Panc1 (cell line): Measurements from ENCODE around the gene TMEM126B. TPM values are rescaled to one million over a fixed set of nuclear protein-coding genes. Genes with fewer than 3 reads are reported as not detected.

Source experiments
- ATAC-seq: fragments of 200-7000 bp; cut with Tn5 transposase; 2 replicates; pipeline ENCODE4 v1.9.1; 2020; ENCODE audit warnings: mild to moderate bottlenecking, moderate library complexity
- BruUV-seq: library from RNA; stranded (reverse); fragments of 400-500 nt; replicated peaks from 2 replicates; lab custom pipeline; 2021; lab: Mats Ljungman, UMichigan
- CTCF ChIA-PET: fragments of 300-600 bp; sonication (Branson Sonifier 250); formaldehyde crosslinking; loops from one replicate; lab custom pipeline; 2022; ENCODE audit warnings: antibody characterized with exemption; lab: Charles Lee
- POLR2A ChIA-PET: fragments of 300-600 bp; sonication (Branson Sonifier 250); formaldehyde crosslinking; loops from one replicate; lab custom pipeline; 2022; ENCODE audit warnings: antibody characterized with exemption; lab: Charles Lee
- DNase-seq: peaks from one replicate; pipeline ENCODE4 v3.0.0-alpha.2; 2010; ENCODE audit warnings: low read depth, low spot score
- H3K27ac ChIP-seq: 2 replicates; pipeline ENCODE4 v1.5.1; 2011; ENCODE audit warnings: mild to moderate bottlenecking, low read length, inconsistent platforms
- H3K27me3 ChIP-seq: fragments of 200-500 bp; sonication (Bioruptor generic); 2 replicates; pipeline ENCODE4 v1.6.0; 2014; ENCODE audit warnings: low read length, inconsistent platforms; ENCODE audit not compliant: control insufficient read depth, insufficient read depth
- H3K36me3 ChIP-seq: fragments of 200-500 bp; sonication (Bioruptor generic); 2 replicates; pipeline ENCODE4 v1.5.1; 2014; ENCODE audit warnings: inconsistent platforms, mild to moderate bottlenecking, low read length, moderate library complexity; ENCODE audit not compliant: control insufficient read depth, insufficient read depth
- H3K4me1 ChIP-seq: 2 replicates; pipeline ENCODE4 v1.5.1; 2011; ENCODE audit warnings: inconsistent platforms, mild to moderate bottlenecking, low read length, moderate library complexity; ENCODE audit not compliant: control insufficient read depth, insufficient read depth
- H3K4me3 ChIP-seq, 2 experiments: 2 replicates each; pipeline ENCODE4 v1.5.1; 2011 to 2012; ENCODE audit warnings: low read depth in 2 of 2, low read length in 2 of 2, mild to moderate bottlenecking in 2 of 2, inconsistent platforms in 1 of 2, moderate library complexity in 1 of 2
- H3K9me3 ChIP-seq: fragments of 200-500 bp; sonication (Bioruptor generic); 2 replicates; pipeline ENCODE4 v1.5.1; 2014; ENCODE audit warnings: low read depth, mild to moderate bottlenecking, inconsistent platforms, low read length, moderate library complexity; ENCODE audit not compliant: control insufficient read depth, insufficient read depth
- CTCF ChIP-seq: fragments of 450-650 bp; IDR thresholded peaks from 2 replicates; pipeline ENCODE4 v1.5.1; 2017; ENCODE audit warnings: mild to moderate bottlenecking
- POLR2AphosphoS5 ChIP-seq: IDR thresholded peaks from 2 replicates; pipeline ENCODE4 v1.6.1; 2012; ENCODE audit warnings: mild to moderate bottlenecking, low read depth, low read length, moderate library complexity
- REST ChIP-seq, 2 experiments: IDR thresholded peaks; 2 replicates each; pipeline ENCODE4 v1.6.1; 2011 to 2012; ENCODE audit warnings: low read depth in 2 of 2, control low read depth in 1 of 2, low read length in 1 of 2, mild to moderate bottlenecking in 1 of 2, moderate library complexity in 1 of 2; ENCODE audit not compliant: insufficient read depth in 1 of 2
- SIN3A ChIP-seq: IDR thresholded peaks from 2 replicates; pipeline ENCODE4 v1.6.1; 2012; ENCODE audit warnings: low read depth, mild to moderate bottlenecking, low read length, moderate library complexity, borderline replicate concordance; ENCODE audit not compliant: insufficient read depth
- TCF7L2 ChIP-seq: IDR thresholded peaks from 2 replicates; pipeline ENCODE4 v1.6.1; 2011; ENCODE audit warnings: mild to moderate bottlenecking, low read depth, low read length, inconsistent platforms
- in situ Hi-C: cut with HindIII; loops from 2 replicates; pipeline ENCODE4 v1.10.0; 2016; ENCODE audit warnings: low sequenced_read_pairs, low pct_unique_long_range_greater_than_20kb
- intact Hi-C: fragments of 100-400 bp; cut with micrococcal nuclease; formaldehyde crosslinking; loops from one replicate; pipeline ENCODE4 v1.10.0; 2022; ENCODE audit not compliant: unreplicated experiment
- total RNA-seq: library from RNA; stranded (reverse); gene quantifications from one replicate; pipeline ENCODE4 v1.2.1, GENCODE V29; 2021; ENCODE audit not compliant: unreplicated experiment

TMEM126B gene
- total RNA-seq, 1 experiment from 2014 or later, result 106 TPM

GRCh38 chr11:85672105-85672902 lies 43.9 kb downstream of the TMEM126B start:
- no peaks in the 10 kb centered on the region for H3K9me3 ChIP-seq
- ATAC-seq (no peak), DNase-seq (no peak)
- no peaks in the 10 kb centered on the region; the same call in 1 of the 2 replicates for H3K4me1 ChIP-seq
- no peaks in the 10 kb centered on the region for H3K36me3 ChIP-seq
- BruUV-seq, result no TSS peak
- no peak overlapping the region for H3K4me3 ChIP-seq
- no peak overlapping the region for H3K27ac ChIP-seq
- CTCF ChIA-PET, result no interaction called here
- intact Hi-C loops (no loop called here), in situ Hi-C loops (no loop called here)
- POLR2A ChIA-PET, result no interaction called here
- no peaks in the 10 kb centered on the region for H3K27me3 ChIP-seq
- TF ChIP-seq POLR2AphosphoS5, result no peak
- TF ChIP-seq SIN3A, result no peak
- no peak for TF ChIP-seq REST (IDR thresholded peaks at IDR 0.05; ENCODE audit: insufficient read depth in 1 of 2, low read depth in 2 of 2, low read length in 1 of 2)
- TF ChIP-seq CTCF, result no peak
- TF ChIP-seq TCF7L2, result no peak

- ATAC-seq (no peak), DNase-seq (no peak)
- intact Hi-C loops, result no loop called here
- ChIA-PET CTCF (no interaction called here), POLR2A (no interaction called here)
- in situ Hi-C loops, result no loop called here
- Histone ChIP-seq H3K27me3 (no peaks in the 10 kb centered on the region), H3K9me3 (no peaks in the 10 kb centered on the region), H3K4me3 (no peak overlapping the region), H3K36me3 (no peaks in the 10 kb centered on the region), H3K27ac (no peak overlapping the region), H3K4me1 (no peaks in the 10 kb centered on the region; the same call in 1 of the 2 replicates)
- no TSS peak for BruUV-seq
- no peak for TF ChIP-seq POLR2AphosphoS5
- no peak for TF ChIP-seq TCF7L2
- no peak for TF ChIP-seq SIN3A
- TF ChIP-seq REST (IDR thresholded peaks at IDR 0.05; ENCODE audit: insufficient read depth in 1 of 2, low read depth in 2 of 2, low read length in 1 of 2), result no peak
- TF ChIP-seq CTCF, result no peak
Observed at GRCh38 chr11:85673393-85673792, 45.0 kb downstream of the TMEM126B start.
